Thymus (tissue), 11 donors: Measurements from ENCODE around the gene FBXL2. TPM values are rescaled to one million over a fixed set of nuclear protein-coding genes. Genes with fewer than 3 reads are reported as not detected.
"Not testable (repeated sequence)": the region's sequence is repeated elsewhere in the genome, so short reads cannot be mapped to it uniquely, and the experiment has no call there.

ENCODE experiments used
- DNase-seq, 9 donors: peaks; one replicate each; pipeline ENCODE4 v3.0.0-alpha.2; 2013; ENCODE audit warnings: low spot score in 9 of 9, low read depth in 6 of 9, missing footprints in 1 of 9
- H3K27ac ChIP-seq, 2 donors: one replicate each; pipeline ENCODE4 v1.5.1; 2013; ENCODE audit warnings: control low read depth in 1 of 2, low read depth in 1 of 2, low read length in 1 of 2, mild to moderate bottlenecking in 1 of 2, moderate library complexity in 1 of 2
- H3K27me3 ChIP-seq, 2 donors: one replicate each; pipeline ENCODE4 v1.5.1; 2013; ENCODE audit warnings: low read length in 1 of 2; ENCODE audit not compliant: control insufficient read depth in 2 of 2, insufficient read depth in 1 of 2
- H3K36me3 ChIP-seq, 2 donors: one replicate each; pipeline ENCODE4 v1.5.1; 2013; ENCODE audit warnings: low read length in 1 of 2, mild to moderate bottlenecking in 1 of 2, moderate library complexity in 1 of 2; ENCODE audit not compliant: control insufficient read depth in 2 of 2, insufficient read depth in 2 of 2
- H3K4me1 ChIP-seq, 2 donors: one replicate each; pipeline ENCODE4 v1.5.1; 2013; ENCODE audit warnings: low read length in 2 of 2; ENCODE audit not compliant: control insufficient read depth in 2 of 2, insufficient read depth in 2 of 2
- H3K4me3 ChIP-seq, 2 donors: one replicate each; pipeline ENCODE4 v1.5.1; 2013; ENCODE audit warnings: low read length in 2 of 2, control low read depth in 1 of 2, mild to moderate bottlenecking in 1 of 2
- H3K9me3 ChIP-seq, 2 donors: one replicate each; pipeline ENCODE4 v1.5.1; 2013; ENCODE audit warnings: low read length in 1 of 2, mild to moderate bottlenecking in 1 of 2; ENCODE audit not compliant: control insufficient read depth in 2 of 2, insufficient read depth in 1 of 2
- WGBS: extraction: QIAGEN DNeasy Blood & Tissue Kit; methylation state at CpG from one replicate; pipeline ENCODE4 v1.1.7; 2013; 5-methylcytosine and 5-hydroxymethylcytosine counted together
- polyA plus RNA-seq: library from polyadenylated mRNA; stranded (reverse); fragments of 200-250 nt; gene quantifications from one replicate; pipeline ENCODE4 v1.2.3, GENCODE V29; 2013
- total RNA-seq: library from RNA; stranded (reverse); fragments of 120-200 nt; gene quantifications from one replicate; pipeline ENCODE4 v1.2.4, GENCODE V29; 2013
- donor health status: healthy.

The FBXL2 gene
- total and polyA plus RNA-seq, 2 donors: 1.9 to 3.9 TPM

- Histone ChIP-seq H3K4me1 (no peaks in the 10 kb centered on the region), H3K27ac (no peak overlapping the region), H3K9me3 (peaks cover 0 to 4% of the 10 kb centered on the region in 2 donors), H3K27me3 (no peaks in the 10 kb centered on the region), H3K4me3 (no peak overlapping the region), H3K36me3 (no peaks in the 10 kb centered on the region)
- whole genome bisulfite sequencing: 98% methylated on average over 2 of the region's 2 CpGs
- DNase-seq: no peak
Observed at GRCh38 chr3:33334364-33334763, 57.1 kb downstream of the FBXL2 start.

GRCh38 chr3:33338936-33339465 is 61.8 kb downstream of the FBXL2 start:
- not testable (repeated sequence) for H3K27ac ChIP-seq, H3K4me1 ChIP-seq, H3K4me3 ChIP-seq, H3K27me3 ChIP-seq, DNase-seq, H3K9me3 ChIP-seq, H3K36me3 ChIP-seq

GRCh38 chr3:33339758-33340157 is 62.5 kb downstream of the FBXL2 start:
- no peak overlapping the region for H3K27ac ChIP-seq
- H3K36me3 ChIP-seq: no peaks in the 10 kb centered on the region
- H3K9me3 ChIP-seq: peaks cover 0 to 2% of the 10 kb centered on the region in 2 donors
- no peaks in the 10 kb centered on the region for H3K27me3 ChIP-seq
- H3K4me1 ChIP-seq: no peaks in the 10 kb centered on the region
- H3K4me3 ChIP-seq: no peak overlapping the region
- no peak for DNase-seq

- H3K4me3 ChIP-seq: no peak overlapping the region
- 94% methylated on average over 5 of the region's 5 CpGs for WGBS
- no peaks in the 10 kb centered on the region for H3K36me3 ChIP-seq
- no peak overlapping the region for H3K27ac ChIP-seq
- H3K4me1 ChIP-seq: no peaks in the 10 kb centered on the region
- no peak for DNase-seq
- H3K27me3 ChIP-seq: no peaks in the 10 kb centered on the region
- H3K9me3 ChIP-seq: no peaks in the 10 kb centered on the region
Observed at GRCh38 chr3:33355611-33356010, 78.4 kb downstream of the FBXL2 start.

GRCh38 chr3:33358172-33358781 is 81.0 kb downstream of the FBXL2 start:
- H3K4me1 ChIP-seq: no peaks in the 10 kb centered on the region
- H3K27ac ChIP-seq: no peak overlapping the region
- 93% methylated on average over 4 of the region's 4 CpGs for WGBS
- no peaks in the 10 kb centered on the region for H3K9me3 ChIP-seq
- H3K27me3 ChIP-seq: no peaks in the 10 kb centered on the region
- no peak for DNase-seq
- H3K36me3 ChIP-seq: no peaks in the 10 kb centered on the region
- H3K4me3 ChIP-seq: no peak overlapping the region

- no peaks in the 10 kb centered on the region for H3K27me3 ChIP-seq
- no peaks in the 10 kb centered on the region for H3K36me3 ChIP-seq
- no peak overlapping the region for H3K4me3 ChIP-seq
- H3K27ac ChIP-seq: no peak overlapping the region
- no peaks in the 10 kb centered on the region for H3K9me3 ChIP-seq
- 94% methylated on average over 1 of the region's 1 CpG for WGBS
- no peak for DNase-seq
- no peaks in the 10 kb centered on the region for H3K4me1 ChIP-seq
Observed at GRCh38 chr3:33360136-33360825, 83.0 kb downstream of the FBXL2 start.

- 94% methylated on average over 3 of the region's 3 CpGs for WGBS
- H3K27ac ChIP-seq: no peak overlapping the region
- no peaks in the 10 kb centered on the region for H3K4me1 ChIP-seq
- H3K27me3 ChIP-seq: no peaks in the 10 kb centered on the region
- H3K36me3 ChIP-seq: no peaks in the 10 kb centered on the region
- no peak for DNase-seq
- H3K4me3 ChIP-seq: no peak overlapping the region
- no peaks in the 10 kb centered on the region for H3K9me3 ChIP-seq
Observed at GRCh38 chr3:33363113-33363800, 86.0 kb downstream of the FBXL2 start.

- DNase-seq: peak in 2 of 9 donors; percentile 16 to 39
- Histone ChIP-seq H3K4me3 (no peak overlapping the region), H3K27ac (no peak overlapping the region), H3K36me3 (no peaks in the 10 kb centered on the region), H3K4me1 (no peaks in the 10 kb centered on the region), H3K9me3 (no peaks in the 10 kb centered on the region), H3K27me3 (no peaks in the 10 kb centered on the region)
Observed at GRCh38 chr3:33364060-33364459, 86.8 kb downstream of the FBXL2 start.

GRCh38 chr3:33364531-33365128 is 87.4 kb downstream of the FBXL2 start:
- H3K4me3 ChIP-seq: no peak overlapping the region
- H3K9me3 ChIP-seq: no peaks in the 10 kb centered on the region
- 93% methylated on average over 10 of the region's 10 CpGs for WGBS
- no peak for DNase-seq
- no peak overlapping the region for H3K27ac ChIP-seq
- no peaks in the 10 kb centered on the region for H3K4me1 ChIP-seq
- H3K36me3 ChIP-seq: no peaks in the 10 kb centered on the region
- H3K27me3 ChIP-seq: no peaks in the 10 kb centered on the region
